Trophoblast cell (in vitro differentiated cells and primary cell): ENCODE results near the gene NBPF1.
"Not testable (repeated sequence)": the region's sequence is repeated elsewhere in the genome, so short reads cannot be mapped to it uniquely, and the experiment has no call there.

Experiments used
- DNase-seq, 2 donors: peaks; one replicate each; pipeline ENCODE4 v3.0.0-alpha.2; 2016
- H2AFZ ChIP-seq: 2 replicates; pipeline ENCODE4 v1.6.1; 2013; ENCODE audit warnings: low read length, moderate library complexity, mild to moderate bottlenecking; ENCODE audit not compliant: insufficient read depth, poor library complexity
- H2AK5ac ChIP-seq: 2 replicates; pipeline ENCODE4 v1.6.1; 2013; ENCODE audit warnings: mild to moderate bottlenecking, low read length
- H2BK120ac ChIP-seq: 2 replicates; pipeline ENCODE4 v1.6.1; 2013; ENCODE audit warnings: low read length, mild to moderate bottlenecking, moderate library complexity; ENCODE audit not compliant: insufficient read depth, poor library complexity
- H2BK12ac ChIP-seq: 2 replicates; pipeline ENCODE4 v1.6.1; 2013; ENCODE audit warnings: mild to moderate bottlenecking, low read length, moderate library complexity
- H2BK5ac ChIP-seq: 2 replicates; pipeline ENCODE4 v1.6.1; 2013; ENCODE audit warnings: low read length, low read depth, moderate library complexity, mild to moderate bottlenecking; ENCODE audit not compliant: poor library complexity
- H3K14ac ChIP-seq: 2 replicates; pipeline ENCODE4 v1.6.1; 2013; ENCODE audit warnings: mild to moderate bottlenecking, low read length
- H3K18ac ChIP-seq: 2 replicates; pipeline ENCODE4 v1.6.1; 2013; ENCODE audit warnings: mild to moderate bottlenecking, low read length
- H3K23ac ChIP-seq: 2 replicates; pipeline ENCODE4 v1.6.1; 2013; ENCODE audit warnings: low read length
- H3K27ac ChIP-seq: 2 replicates; pipeline ENCODE4 v1.5.1; 2013; ENCODE audit warnings: low read depth, mild to moderate bottlenecking, inconsistent platforms, low read length, moderate library complexity
- H3K27me3 ChIP-seq: 2 replicates; pipeline ENCODE4 v1.6.1; 2013; ENCODE audit warnings: inconsistent platforms, mild to moderate bottlenecking, low read length, moderate library complexity; ENCODE audit not compliant: insufficient read depth
- H3K36me3 ChIP-seq, 2 experiments: 1 replicate in 1 of 2; 2 replicates in 1 of 2; pipeline ENCODE4 v1.6.1; 2013; ENCODE audit warnings: low read length in 2 of 2, mild to moderate bottlenecking in 2 of 2, moderate library complexity in 1 of 2; ENCODE audit not compliant: insufficient read depth in 2 of 2, control insufficient read depth in 1 of 2
- H3K4ac ChIP-seq: 2 replicates; pipeline ENCODE4 v1.6.1; 2013; ENCODE audit warnings: low read depth, mild to moderate bottlenecking, low read length, moderate library complexity
- H3K4me1 ChIP-seq, 2 experiments: 1 replicate in 1 of 2; 2 replicates in 1 of 2; pipeline ENCODE4 v1.6.1; 2013; ENCODE audit warnings: low read length in 2 of 2, mild to moderate bottlenecking in 2 of 2, moderate library complexity in 1 of 2; ENCODE audit not compliant: insufficient read depth in 2 of 2, control insufficient read depth in 1 of 2
- H3K4me2 ChIP-seq: 2 replicates; pipeline ENCODE4 v1.6.1; 2013; ENCODE audit warnings: inconsistent platforms, mild to moderate bottlenecking, low read length, moderate library complexity
- H3K4me3 ChIP-seq: 2 replicates; pipeline ENCODE4 v1.5.1; 2013; ENCODE audit warnings: mild to moderate bottlenecking, low read depth, low read length, inconsistent platforms
- H3K79me1 ChIP-seq: one replicate; pipeline ENCODE4 v1.6.1; 2013; ENCODE audit warnings: low read length
- H3K79me2 ChIP-seq: 2 replicates; pipeline ENCODE4 v1.6.1; 2013; ENCODE audit warnings: low read length, mild to moderate bottlenecking; ENCODE audit not compliant: control insufficient read depth, insufficient read depth, poor library complexity
- H3K9ac ChIP-seq: 2 replicates; pipeline ENCODE4 v1.6.1; 2013; ENCODE audit warnings: mild to moderate bottlenecking, low read length
- H3K9me3 ChIP-seq: 2 replicates; pipeline ENCODE4 v1.6.1; 2013; ENCODE audit warnings: low read depth, mild to moderate bottlenecking, control low read depth, inconsistent platforms, low read length; ENCODE audit not compliant: insufficient read depth
- H4K12ac ChIP-seq: 2 replicates; pipeline ENCODE4 v1.6.1; 2013; ENCODE audit warnings: low read depth, mild to moderate bottlenecking, low read length, moderate library complexity
- H4K8ac ChIP-seq: 2 replicates; pipeline ENCODE4 v1.6.1; 2013; ENCODE audit warnings: low read depth, mild to moderate bottlenecking, low read length, moderate library complexity
- H4K91ac ChIP-seq: one replicate; pipeline ENCODE4 v1.6.1; 2013; ENCODE audit warnings: low read depth, mild to moderate bottlenecking, low read length, moderate library complexity
- WGBS: extraction: QIAGEN DNeasy Blood & Tissue Kit; methylation state at CpG from one replicate; pipeline ENCODE4 v1.1.7; 2013; ENCODE audit warnings: missing lambda C conversion rate; ENCODE audit not compliant: insufficient read length, insufficient coverage; ENCODE audit errors: extremely low coverage; 5-methylcytosine and 5-hydroxymethylcytosine counted together

Gene NBPF1

DNA sequence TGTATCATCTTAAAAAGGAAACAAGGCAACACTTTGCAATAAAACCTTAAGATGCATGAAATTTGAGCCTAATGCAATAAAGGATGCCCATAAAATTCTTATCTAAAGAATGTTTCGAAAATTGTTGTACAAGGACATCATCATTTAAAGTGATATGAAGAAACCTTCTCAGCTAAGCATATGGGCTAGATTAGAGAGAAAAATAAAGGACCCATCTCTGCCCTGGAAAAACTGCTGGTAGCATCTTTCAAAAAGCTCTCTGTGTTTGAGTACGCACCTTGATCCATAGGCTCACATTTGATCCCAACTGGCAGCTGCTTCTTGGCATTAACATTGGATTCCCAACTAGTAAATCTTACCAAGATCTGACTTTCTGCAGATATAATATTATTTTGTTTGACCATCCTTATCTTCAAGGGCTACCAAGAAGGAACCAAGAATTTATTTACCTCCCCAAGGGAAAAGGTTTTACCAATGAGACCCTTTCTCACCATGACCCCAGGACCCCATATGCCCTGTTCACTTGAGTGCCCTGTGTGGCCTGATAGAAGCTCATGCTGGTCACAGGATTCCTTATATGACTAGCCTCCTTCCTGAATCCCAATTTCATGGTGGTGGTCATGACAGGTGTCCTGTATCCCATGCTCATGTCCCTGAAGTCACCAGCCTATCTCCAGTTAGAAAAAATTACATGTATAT, 8.7 kb downstream of the NBPF1 start:
- H3K14ac ChIP-seq, H3K9ac ChIP-seq: not testable (repeated sequence)
- no CpG with 5 or more reads among the region's 2 CpGs for WGBS

DNA sequence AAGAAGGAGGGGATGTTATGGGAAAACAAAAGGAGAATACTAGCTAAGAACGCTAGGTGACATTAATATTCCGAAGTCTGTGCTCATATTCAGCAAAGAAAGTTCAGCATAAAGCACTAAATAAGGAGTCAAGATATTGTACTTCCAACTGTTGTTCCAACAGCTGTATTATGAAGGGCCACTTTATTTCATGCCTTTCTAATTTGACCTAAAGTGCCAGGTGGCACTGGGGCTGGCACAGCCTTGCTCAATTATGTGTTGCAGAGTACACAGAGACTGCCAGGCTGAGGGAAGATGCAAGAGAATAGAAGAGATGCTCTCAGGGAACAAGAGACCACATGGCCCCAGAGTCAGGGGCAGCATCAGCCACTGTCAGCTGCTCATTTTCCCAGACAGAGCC, 9.7 kb downstream of the NBPF1 start:
- H3K18ac ChIP-seq, H3K27ac ChIP-seq, H3K9me3 ChIP-seq, H3K23ac ChIP-seq, H3K79me2 ChIP-seq, H2BK5ac ChIP-seq, H3K14ac ChIP-seq, H4K12ac ChIP-seq, H3K4me2 ChIP-seq, DNase-seq, H2AFZ ChIP-seq, H2BK12ac ChIP-seq, H3K4me1 ChIP-seq, H2AK5ac ChIP-seq, H3K9ac ChIP-seq, H3K4ac ChIP-seq, H3K4me3 ChIP-seq, H4K8ac ChIP-seq, H2BK120ac ChIP-seq, H4K91ac ChIP-seq, H3K27me3 ChIP-seq, H3K79me1 ChIP-seq: not testable (repeated sequence)
- WGBS = no CpG with 5 or more reads among the region's 2 CpGs
- peaks cover 12 to 17% of the 10 kb centered on the region in 2 experiments for H3K36me3 ChIP-seq

More for the DNA sequence above, 8.7 kb downstream of the NBPF1 start:
- not testable (repeated sequence) for H3K27ac ChIP-seq, H4K8ac ChIP-seq, H3K27me3 ChIP-seq, H3K23ac ChIP-seq, H3K9me3 ChIP-seq, H4K91ac ChIP-seq, H2BK5ac ChIP-seq, H3K4me2 ChIP-seq, H3K4me1 ChIP-seq, H3K4me3 ChIP-seq, H2BK12ac ChIP-seq, H2AK5ac ChIP-seq, H3K18ac ChIP-seq, H3K79me2 ChIP-seq, H4K12ac ChIP-seq, H3K4ac ChIP-seq, H2AFZ ChIP-seq, H3K79me1 ChIP-seq, H2BK120ac ChIP-seq
- peaks cover 12 to 18% of the 10 kb centered on the region in 2 experiments for H3K36me3 ChIP-seq
- DNase-seq = peak; percentile 83

DNA sequence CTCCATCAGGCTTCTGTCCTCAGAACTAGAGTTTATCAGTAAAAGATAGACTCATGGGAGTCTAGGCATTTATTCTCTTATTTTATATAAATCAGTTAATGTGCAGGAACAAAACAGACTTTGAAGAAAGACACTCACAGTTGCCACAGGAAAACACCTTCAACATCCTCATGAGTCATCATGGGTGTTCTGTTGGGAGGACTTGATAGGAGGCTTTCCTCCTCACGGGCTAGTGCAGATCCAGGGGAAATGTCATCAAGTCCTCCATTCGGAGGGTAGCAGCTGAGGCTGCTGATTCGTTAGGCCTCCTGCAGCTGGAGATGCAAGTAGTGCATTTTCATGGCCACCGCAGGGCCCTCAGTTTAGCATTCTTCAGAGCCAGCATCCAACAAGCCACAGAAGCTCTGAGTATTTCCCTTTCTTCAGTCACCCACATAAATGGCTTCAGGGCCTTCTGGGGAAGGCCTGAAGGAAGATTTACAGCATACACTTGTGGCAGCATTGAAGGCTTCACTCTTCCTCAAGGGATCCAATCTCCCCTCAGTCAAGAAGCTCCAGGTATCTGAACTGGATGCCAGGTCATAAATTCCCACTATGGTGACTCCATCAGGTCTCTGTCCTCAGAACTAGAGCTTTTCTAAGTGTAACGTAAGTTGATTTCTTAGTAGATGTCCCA, 10.9 kb downstream of the NBPF1 start:
- H2BK5ac ChIP-seq, H2AK5ac ChIP-seq, H2BK120ac ChIP-seq, H3K4me3 ChIP-seq, H3K14ac ChIP-seq, H3K9ac ChIP-seq, H3K4ac ChIP-seq, H3K4me2 ChIP-seq, H4K8ac ChIP-seq, H3K4me1 ChIP-seq, H2BK12ac ChIP-seq, H3K79me2 ChIP-seq, H3K23ac ChIP-seq, H2AFZ ChIP-seq, H3K18ac ChIP-seq, H3K36me3 ChIP-seq, H3K79me1 ChIP-seq, H3K27ac ChIP-seq, H3K9me3 ChIP-seq, H4K12ac ChIP-seq, H3K27me3 ChIP-seq, H4K91ac ChIP-seq: not testable (repeated sequence)
- WGBS = no CpG with 5 or more reads among the region's 5 CpGs
- DNase-seq = peak; percentile 60 to 66

DNA sequence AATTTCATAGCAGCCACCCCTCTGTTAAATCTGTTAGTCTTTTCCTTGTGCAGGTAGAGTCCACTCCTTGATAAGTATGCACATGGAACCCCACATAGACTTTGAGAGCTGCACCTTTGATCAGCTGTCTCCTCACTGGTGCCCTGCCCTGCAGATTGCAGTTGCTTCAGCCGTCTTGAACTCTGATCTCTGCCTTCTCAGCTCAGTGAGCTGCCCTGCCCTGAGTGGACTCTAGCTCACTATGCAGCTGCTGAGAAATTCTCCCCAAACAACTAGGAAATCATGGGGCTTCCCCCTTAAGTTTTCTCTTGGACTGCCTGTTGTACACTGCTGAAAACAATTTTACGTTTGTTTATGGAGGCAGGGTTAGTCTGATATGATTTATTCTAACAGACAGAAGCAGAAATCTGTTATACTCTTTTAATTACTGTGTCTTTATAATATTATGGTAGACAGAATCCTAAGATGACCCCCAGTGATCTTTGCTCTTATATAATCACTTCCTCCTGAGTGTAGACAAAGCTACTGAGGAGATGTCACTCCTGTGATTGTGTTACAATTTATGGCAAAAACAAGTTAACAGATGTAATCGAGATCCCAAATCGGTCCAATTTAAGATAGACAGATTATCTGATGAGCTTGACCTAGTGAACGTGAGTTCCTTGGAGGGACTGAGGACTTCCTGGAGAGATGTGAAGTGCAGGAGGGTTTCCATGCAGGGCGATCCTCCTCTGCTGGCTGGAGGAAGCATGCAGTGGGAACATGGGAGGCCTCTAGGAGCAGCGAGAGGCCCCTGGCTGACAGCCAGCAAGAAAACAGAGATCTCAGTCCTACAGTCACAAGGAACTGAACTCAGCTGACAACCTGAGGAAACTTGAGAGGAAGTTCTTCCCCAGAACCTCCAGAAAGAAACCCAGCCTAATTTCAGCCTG, 12.2 kb downstream of the NBPF1 start:
- DNase-seq, H4K91ac ChIP-seq, H3K79me2 ChIP-seq, H3K27me3 ChIP-seq, H3K14ac ChIP-seq, H3K4ac ChIP-seq, H3K27ac ChIP-seq, H3K23ac ChIP-seq, H2BK120ac ChIP-seq, H4K8ac ChIP-seq, H3K4me1 ChIP-seq, H2AK5ac ChIP-seq, H3K18ac ChIP-seq, H3K9ac ChIP-seq, H2BK5ac ChIP-seq, H3K4me2 ChIP-seq, H3K9me3 ChIP-seq, H3K4me3 ChIP-seq, H2BK12ac ChIP-seq, H3K36me3 ChIP-seq, H3K79me1 ChIP-seq, H4K12ac ChIP-seq, H2AFZ ChIP-seq: not testable (repeated sequence)
- WGBS = no CpG with 5 or more reads among the region's 7 CpGs
